H1 (cell line): ENCODE results near the gene HIVEP3. TPM values are rescaled to one million over a fixed set of nuclear protein-coding genes. Genes with fewer than 3 reads are reported as not detected.

Experiments used
- EZH2 ChIP-seq: fragments of 200-600 bp; sonication (generic); IDR thresholded peaks from 2 replicates; pipeline ENCODE4 v1.7.1; 2012; ENCODE audit warnings: low read depth, mild to moderate bottlenecking, moderate library complexity, low read length, inconsistent platforms; ENCODE audit not compliant: severe bottlenecking
- HDAC6 ChIP-seq: IDR thresholded peaks from one replicate; pipeline ENCODE4 v1.7.1; 2012; ENCODE audit warnings: low read depth, mild to moderate bottlenecking, inconsistent platforms, low read length, moderate library complexity
- NRF1 ChIP-seq: IDR thresholded peaks from 2 replicates; pipeline ENCODE4 v1.6.1; 2011; ENCODE audit warnings: mild to moderate bottlenecking, low read depth, low read length, improper control_type of control experiment
- polyA plus RNA-seq, 7 experiments: library from polyadenylated mRNA; depleted of rRNA in 3 of 7; stranded (reverse) in 5 of 7; unstranded in 2 of 7; fragments of >200 nt in 5 of 7; fragments of 200-250 nt in 2 of 7; gene quantifications; 1 replicate in 5 of 7; 2 replicates in 1 of 7; 4 replicates in 1 of 7; pipeline versions ENCODE4 v1.2.1 to v1.2.3, GENCODE V29; 2011 to 2013; ENCODE audit warnings: missing spikeins in 2 of 7, mixed read lengths in 2 of 7
- total RNA-seq: library from RNA; stranded (reverse); fragmentation: NEBNext Ultra II Directional; extraction: Animal tissue kit (Norgen Biotek cat#: 25700); gene quantifications from 2 replicates; pipeline ENCODE4 v1.2.1, GENCODE V29; 2021
- TF ChIP-seq, protein P1 (sequence below): fragments of 300-600 bp; sonication (generic); IDR thresholded peaks from 2 replicates; pipeline ENCODE4 v1.7.1; 2012; ENCODE audit warnings: low read length, moderate library complexity, mild to moderate bottlenecking, inconsistent platforms; ENCODE audit not compliant: insufficient replicate concordance
- TF ChIP-seq, protein P2 (sequence below): IDR thresholded peaks from 2 replicates; pipeline ENCODE4 v1.6.1; 2012; ENCODE audit warnings: low read length, inconsistent platforms

The HIVEP3 gene
- total and polyA plus RNA-seq, 2 of the 8 experiments (the other 6 are each of a cell fraction or from before 2014, with no cell fraction given): 0.24 to 0.69 TPM

DNA sequence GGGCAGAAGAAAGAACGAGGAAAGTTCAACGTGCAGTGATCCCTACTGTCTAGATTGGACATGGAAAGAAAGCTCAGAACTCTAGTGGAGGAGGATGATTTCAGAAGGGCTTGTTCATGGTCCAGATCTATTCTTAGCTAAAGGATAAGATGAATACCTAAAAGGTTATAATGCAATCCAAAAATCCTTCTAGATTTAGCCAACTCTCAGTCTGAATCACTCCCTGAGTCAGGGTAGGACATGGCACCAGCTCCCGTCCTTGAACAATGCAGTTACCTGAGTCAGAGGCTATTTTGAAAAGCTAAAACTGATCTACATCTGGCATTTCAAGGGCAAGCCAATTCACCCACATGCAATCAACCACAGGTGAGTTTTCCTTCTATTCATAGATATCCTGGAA, 38.8 kb upstream of the HIVEP3 start (continued):
- TF ChIP-seq, protein P1, sequence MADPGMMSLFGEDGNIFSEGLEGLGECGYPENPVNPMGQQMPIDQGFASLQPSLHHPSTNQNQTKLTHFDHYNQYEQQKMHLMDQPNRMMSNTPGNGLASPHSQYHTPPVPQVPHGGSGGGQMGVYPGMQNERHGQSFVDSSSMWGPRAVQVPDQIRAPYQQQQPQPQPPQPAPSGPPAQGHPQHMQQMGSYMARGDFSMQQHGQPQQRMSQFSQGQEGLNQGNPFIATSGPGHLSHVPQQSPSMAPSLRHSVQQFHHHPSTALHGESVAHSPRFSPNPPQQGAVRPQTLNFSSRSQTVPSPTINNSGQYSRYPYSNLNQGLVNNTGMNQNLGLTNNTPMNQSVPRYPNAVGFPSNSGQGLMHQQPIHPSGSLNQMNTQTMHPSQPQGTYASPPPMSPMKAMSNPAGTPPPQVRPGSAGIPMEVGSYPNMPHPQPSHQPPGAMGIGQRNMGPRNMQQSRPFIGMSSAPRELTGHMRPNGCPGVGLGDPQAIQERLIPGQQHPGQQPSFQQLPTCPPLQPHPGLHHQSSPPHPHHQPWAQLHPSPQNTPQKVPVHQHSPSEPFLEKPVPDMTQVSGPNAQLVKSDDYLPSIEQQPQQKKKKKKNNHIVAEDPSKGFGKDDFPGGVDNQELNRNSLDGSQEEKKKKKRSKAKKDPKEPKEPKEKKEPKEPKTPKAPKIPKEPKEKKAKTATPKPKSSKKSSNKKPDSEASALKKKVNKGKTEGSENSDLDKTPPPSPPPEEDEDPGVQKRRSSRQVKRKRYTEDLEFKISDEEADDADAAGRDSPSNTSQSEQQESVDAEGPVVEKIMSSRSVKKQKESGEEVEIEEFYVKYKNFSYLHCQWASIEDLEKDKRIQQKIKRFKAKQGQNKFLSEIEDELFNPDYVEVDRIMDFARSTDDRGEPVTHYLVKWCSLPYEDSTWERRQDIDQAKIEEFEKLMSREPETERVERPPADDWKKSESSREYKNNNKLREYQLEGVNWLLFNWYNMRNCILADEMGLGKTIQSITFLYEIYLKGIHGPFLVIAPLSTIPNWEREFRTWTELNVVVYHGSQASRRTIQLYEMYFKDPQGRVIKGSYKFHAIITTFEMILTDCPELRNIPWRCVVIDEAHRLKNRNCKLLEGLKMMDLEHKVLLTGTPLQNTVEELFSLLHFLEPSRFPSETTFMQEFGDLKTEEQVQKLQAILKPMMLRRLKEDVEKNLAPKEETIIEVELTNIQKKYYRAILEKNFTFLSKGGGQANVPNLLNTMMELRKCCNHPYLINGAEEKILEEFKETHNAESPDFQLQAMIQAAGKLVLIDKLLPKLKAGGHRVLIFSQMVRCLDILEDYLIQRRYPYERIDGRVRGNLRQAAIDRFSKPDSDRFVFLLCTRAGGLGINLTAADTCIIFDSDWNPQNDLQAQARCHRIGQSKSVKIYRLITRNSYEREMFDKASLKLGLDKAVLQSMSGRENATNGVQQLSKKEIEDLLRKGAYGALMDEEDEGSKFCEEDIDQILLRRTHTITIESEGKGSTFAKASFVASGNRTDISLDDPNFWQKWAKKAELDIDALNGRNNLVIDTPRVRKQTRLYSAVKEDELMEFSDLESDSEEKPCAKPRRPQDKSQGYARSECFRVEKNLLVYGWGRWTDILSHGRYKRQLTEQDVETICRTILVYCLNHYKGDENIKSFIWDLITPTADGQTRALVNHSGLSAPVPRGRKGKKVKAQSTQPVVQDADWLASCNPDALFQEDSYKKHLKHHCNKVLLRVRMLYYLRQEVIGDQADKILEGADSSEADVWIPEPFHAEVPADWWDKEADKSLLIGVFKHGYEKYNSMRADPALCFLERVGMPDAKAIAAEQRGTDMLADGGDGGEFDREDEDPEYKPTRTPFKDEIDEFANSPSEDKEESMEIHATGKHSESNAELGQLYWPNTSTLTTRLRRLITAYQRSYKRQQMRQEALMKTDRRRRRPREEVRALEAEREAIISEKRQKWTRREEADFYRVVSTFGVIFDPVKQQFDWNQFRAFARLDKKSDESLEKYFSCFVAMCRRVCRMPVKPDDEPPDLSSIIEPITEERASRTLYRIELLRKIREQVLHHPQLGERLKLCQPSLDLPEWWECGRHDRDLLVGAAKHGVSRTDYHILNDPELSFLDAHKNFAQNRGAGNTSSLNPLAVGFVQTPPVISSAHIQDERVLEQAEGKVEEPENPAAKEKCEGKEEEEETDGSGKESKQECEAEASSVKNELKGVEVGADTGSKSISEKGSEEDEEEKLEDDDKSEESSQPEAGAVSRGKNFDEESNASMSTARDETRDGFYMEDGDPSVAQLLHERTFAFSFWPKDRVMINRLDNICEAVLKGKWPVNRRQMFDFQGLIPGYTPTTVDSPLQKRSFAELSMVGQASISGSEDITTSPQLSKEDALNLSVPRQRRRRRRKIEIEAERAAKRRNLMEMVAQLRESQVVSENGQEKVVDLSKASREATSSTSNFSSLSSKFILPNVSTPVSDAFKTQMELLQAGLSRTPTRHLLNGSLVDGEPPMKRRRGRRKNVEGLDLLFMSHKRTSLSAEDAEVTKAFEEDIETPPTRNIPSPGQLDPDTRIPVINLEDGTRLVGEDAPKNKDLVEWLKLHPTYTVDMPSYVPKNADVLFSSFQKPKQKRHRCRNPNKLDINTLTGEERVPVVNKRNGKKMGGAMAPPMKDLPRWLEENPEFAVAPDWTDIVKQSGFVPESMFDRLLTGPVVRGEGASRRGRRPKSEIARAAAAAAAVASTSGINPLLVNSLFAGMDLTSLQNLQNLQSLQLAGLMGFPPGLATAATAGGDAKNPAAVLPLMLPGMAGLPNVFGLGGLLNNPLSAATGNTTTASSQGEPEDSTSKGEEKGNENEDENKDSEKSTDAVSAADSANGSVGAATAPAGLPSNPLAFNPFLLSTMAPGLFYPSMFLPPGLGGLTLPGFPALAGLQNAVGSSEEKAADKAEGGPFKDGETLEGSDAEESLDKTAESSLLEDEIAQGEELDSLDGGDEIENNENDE: no peak
- TF ChIP-seq, protein P2, sequence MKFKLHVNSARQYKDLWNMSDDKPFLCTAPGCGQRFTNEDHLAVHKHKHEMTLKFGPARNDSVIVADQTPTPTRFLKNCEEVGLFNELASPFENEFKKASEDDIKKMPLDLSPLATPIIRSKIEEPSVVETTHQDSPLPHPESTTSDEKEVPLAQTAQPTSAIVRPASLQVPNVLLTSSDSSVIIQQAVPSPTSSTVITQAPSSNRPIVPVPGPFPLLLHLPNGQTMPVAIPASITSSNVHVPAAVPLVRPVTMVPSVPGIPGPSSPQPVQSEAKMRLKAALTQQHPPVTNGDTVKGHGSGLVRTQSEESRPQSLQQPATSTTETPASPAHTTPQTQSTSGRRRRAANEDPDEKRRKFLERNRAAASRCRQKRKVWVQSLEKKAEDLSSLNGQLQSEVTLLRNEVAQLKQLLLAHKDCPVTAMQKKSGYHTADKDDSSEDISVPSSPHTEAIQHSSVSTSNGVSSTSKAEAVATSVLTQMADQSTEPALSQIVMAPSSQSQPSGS: no peak
- no peak for TF ChIP-seq EZH2
- no peak for TF ChIP-seq HDAC6
- no peak for TF ChIP-seq NRF1
